SH-SY5Y (cell line): ENCODE data around the gene PPIH.

Experiments used
- GATA2 ChIP-seq: IDR thresholded peaks from 2 replicates; pipeline ENCODE4 v1.6.1; 2011; ENCODE audit warnings: mild to moderate bottlenecking, low read depth, low read length
- GATA3 ChIP-seq: IDR thresholded peaks from 2 replicates; pipeline ENCODE4 v1.6.1; 2011; ENCODE audit warnings: low read depth, mild to moderate bottlenecking, low read length, moderate library complexity

The PPIH gene

GRCh38 chr1:42679364-42679983, 21.3 kb downstream of the PPIH start:
- TF ChIP-seq GATA3 (no peak), GATA2 (no peak)

DNA sequence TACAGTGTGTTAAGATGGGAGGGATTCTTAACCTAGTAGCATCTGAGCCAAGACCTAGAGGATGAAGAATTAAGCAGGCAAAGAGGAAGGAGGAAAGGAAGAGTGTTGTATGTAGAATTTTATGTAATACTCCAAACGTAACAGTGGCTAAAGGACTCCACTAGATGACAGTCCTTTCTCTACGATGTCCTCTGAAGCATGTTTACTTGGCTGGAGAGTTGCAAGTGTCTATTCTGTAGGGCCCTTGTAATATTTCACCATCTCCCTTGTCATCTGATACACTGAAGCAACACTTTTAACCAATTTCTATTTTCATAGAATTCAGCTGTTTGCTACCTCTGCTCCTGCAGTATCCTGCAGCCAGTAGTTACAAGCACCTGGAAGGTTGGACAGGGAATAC, 21.8 kb downstream of the PPIH start:
- no peak for TF ChIP-seq GATA2
- no peak for TF ChIP-seq GATA3

DNA sequence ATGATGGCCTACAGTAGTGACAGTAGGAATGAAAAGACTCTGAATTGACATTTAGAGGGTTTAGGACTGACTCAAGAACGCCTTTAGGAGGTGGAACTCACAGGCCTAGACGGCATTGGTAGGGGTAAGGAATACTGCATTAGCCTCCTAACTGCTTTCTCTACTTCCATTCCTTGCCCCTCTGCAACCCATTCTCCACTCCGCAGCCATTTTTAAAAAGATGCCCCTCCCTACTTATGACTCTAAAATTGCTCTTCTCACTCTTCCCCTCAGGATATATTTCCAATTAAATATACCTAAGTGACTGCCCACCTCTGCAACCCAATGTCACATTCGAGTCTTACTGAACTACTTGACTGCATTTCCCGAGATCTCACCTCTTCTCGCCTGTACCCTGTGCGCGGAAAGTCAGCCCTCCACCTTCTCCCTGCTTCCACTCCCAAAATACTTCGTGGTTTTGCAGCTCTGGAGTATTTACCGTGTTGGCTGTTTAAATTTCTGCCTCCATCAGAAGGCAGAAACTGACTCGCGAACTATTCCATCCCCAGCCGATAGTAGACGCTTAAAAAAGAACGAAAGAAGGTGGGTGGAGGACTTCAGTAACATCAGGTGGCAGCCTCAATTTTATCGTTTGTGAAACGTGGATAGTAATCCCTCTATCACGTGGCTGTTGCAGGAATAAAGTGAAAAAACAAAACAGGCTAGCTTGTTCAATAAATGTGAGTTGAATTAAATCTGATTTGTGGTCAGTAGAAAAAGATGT, 22.9 kb downstream of the PPIH start:
- TF ChIP-seq GATA2: no peak
- TF ChIP-seq GATA3: no peak

GRCh38 chr1:42681741-42682483, 23.7 kb downstream of the PPIH start, which contains the start of gene YBX1:
YBX1 (plus strand) TSS chr1:42682418; CDS start chr1:42682566, 148 bp downstream.
- 0 out of 2 replicates have a peak, but pooled peaks have one; percentile 11 for TF ChIP-seq GATA2
- no peak for TF ChIP-seq GATA3

DNA sequence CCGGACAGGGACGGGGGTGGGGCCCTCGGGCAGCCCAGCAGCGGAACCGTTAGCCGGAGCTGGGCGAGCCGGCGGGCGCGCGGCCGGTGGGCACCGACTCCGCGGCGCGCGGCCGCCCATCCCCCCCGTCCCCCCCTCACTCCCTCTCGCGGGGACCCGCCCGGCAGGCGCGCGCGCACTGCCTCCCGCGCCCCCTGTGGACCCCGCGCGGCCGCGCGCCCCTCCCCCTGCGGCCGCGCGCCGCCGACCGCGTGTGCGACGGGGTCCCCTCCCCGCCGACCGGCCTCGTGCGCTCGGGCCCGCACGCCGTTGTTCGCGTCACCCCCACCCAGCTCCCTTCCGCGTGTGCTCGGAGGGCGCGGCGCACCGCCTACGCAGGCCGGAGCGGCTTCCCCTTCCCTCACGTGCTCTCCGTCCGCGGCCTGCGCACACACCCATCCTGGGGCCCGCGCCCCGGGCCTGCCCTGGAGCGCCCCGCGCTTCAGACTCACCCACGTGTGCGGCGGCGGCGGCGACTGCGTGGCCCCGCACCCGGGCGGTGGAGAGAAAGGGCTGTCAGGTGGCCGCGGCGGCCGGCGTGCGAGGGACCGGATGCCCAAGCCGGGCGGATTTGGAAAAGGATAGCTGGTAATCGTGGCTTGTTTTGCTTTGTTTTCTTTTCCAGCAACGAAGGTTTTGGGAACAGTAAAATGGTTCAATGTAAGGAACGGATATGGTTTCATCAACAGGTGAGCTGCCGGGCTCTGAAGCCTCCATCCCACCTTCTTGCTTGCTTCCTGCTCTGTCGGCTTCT, 24.7 kb downstream of the PPIH start:
- TF ChIP-seq GATA2 (no peak), GATA3 (no peak)

GRCh38 chr1:42684139-42684538, 25.9 kb downstream of the PPIH start:
- TF ChIP-seq GATA3 (no peak), GATA2 (no peak)

DNA sequence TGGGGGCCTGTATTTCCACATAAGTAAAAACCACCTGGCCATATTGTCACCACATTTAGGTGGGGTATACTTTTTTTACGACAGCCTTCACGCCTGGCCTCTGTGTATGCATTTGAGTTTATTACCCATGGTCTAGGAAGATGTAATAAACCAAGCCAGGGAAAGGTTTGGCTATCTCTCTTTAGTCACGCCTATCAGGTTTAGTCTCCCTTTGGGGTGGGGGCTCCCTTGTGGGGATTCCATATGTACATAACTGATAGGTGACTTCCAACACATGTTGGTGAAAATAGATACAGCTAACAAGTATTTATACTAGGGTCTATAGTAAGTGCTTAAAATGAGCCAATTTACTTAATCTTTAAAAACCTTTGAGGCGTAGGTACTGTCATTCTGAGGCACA, 28.2 kb downstream of the PPIH start:
- TF ChIP-seq GATA2: no peak
- no peak for TF ChIP-seq GATA3

GRCh38 chr1:42689912-42690311, 31.7 kb downstream of the PPIH start:
- TF ChIP-seq GATA2 (no peak), GATA3 (no peak)

DNA sequence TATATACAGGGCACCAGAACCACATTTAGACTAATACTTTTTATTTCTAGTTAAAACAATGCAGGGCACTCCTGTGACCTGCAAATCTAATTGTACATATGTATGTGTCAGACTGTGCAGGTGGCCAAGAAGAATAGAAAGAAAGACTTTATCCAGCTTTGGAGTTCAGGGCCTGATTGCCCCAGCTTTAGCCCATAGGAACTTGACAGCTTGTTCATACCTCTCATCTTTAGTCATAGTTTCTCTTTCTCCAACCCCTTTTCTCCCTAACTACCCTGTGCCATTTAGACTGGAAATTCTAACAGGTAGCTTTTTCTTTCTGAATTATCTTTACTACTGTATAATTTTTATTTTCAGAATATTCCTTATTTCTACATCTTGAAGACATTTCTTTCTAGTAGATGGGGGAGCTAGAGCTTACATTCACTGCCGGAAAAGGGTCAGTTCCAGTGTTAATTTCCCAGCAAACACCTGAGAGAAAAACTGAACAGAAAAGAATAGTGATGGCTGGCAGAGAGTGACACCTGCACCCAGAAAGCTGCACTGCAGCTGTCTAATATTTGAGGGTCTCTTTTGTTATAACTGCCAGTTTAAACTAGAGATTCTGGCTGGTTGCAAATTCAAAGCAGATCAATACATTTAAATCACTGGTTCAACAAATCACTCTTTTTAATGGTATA, 32.4 kb downstream of the PPIH start:
- TF ChIP-seq GATA2: no peak
- TF ChIP-seq GATA3: no peak

- TF ChIP-seq GATA3 (no peak), GATA2 (no peak)
Measured at GRCh38 chr1:42691157-42691498, 32.9 kb downstream of the PPIH start.

GRCh38 chr1:42692461-42692860, 34.2 kb downstream of the PPIH start:
- TF ChIP-seq GATA3 (no peak), GATA2 (no peak)

GRCh38 chr1:42692911-42693310, 34.7 kb downstream of the PPIH start:
- TF ChIP-seq GATA2: no peak
- TF ChIP-seq GATA3: no peak

DNA sequence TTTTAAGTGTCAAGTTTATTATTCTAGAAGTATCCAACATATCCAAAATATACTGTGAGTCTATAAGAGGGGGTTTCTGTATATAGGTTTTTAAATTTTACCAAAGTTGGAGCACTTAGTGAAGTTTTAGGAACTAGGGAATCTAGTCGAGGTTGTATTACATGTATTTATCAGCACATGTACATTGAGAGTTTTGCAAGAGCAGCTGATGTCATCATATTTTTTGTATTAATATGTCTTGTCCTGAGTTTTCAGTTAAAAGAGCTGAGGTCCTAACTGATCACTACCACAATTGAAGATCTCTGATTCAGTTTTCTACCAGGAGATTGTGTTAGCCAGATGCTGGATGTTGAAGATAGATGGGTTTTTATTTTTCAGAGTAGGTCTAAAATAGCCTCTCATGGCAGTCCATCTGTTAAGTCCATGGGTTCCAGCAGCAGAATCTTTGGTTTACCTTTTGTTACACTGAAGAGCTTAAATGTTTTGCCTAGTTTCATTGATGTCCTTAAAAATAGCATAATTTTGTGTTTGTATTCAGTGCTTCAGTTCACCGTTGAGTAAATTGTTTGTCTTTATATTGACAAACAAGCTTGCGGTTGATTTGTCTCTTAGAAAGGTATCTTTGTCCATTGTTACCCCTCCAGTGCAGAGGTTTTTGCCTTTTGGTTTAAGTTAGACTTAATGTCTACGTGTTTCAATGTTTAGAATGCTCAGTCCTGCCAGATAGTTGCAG, 40.0 kb downstream of the PPIH start:
- TF ChIP-seq GATA3 (no peak), GATA2 (no peak)
